Measurements from ENCODE around the gene PKM.

Gene PKM

DNA sequence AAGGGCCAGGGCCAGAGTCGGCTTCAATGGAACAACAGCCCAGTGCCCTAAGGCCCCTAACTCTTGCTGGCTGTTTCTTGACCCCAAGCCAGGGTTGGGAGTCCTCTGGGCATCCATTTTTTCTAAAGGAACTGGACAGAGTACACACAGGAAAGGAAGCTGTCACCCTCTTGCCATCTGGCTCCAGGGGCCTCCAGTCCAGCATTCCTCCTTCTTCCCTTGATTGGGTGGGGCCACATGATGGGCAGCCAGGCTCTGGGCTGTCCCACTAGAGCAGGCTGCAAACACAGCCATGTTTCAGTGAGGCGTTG lies 31.8 kb downstream of the PKM start:
- H3K4me1 ChIP-seq (ENCODE audit: control extremely low read depth in 1 of 4, control insufficient read depth in 4 of 4, insufficient read depth in 4 of 4, low read length in 3 of 4): peaks cover 5 to 17% (median 7%) of the 10 kb centered on the region in 4 experiments
- 100% methylated on average over 2 of the region's 2 CpGs for WGBS (ENCODE audit: insufficient coverage)
- H3K9me3 ChIP-seq (ENCODE audit: control extremely low read depth in 1 of 5, control insufficient read depth in 4 of 5, insufficient read depth in 2 of 5, low read depth in 1 of 5, low read length in 4 of 5): no peaks in the 10 kb centered on the region
- POLR2A ChIA-PET: no interaction called here
- CTCF ChIA-PET: interaction anchor here (0.8 to 8.7 kb wide), 15 partner anchors 9 to 364 kb away, joined by 3 to 82 read pairs (median 6); partner anchors contain the start of gene HEXA
- H3K4me3 ChIP-seq (ENCODE audit: control insufficient read depth in 1 of 7, extremely low read depth in 1 of 7, insufficient read depth in 4 of 7, low read depth in 2 of 7, low read length in 6 of 7): no peak overlapping the region
- H3K36me3 ChIP-seq (ENCODE audit: control insufficient read depth in 4 of 4, insufficient read depth in 4 of 4, low read length in 3 of 4): peaks cover 17 to 62% (median 38%) of the 10 kb centered on the region in 4 experiments
- no peak overlapping the region for H3K27ac ChIP-seq (ENCODE audit: insufficient read depth in 1 of 2, low read depth in 1 of 2, low read length in 2 of 2, poor library complexity in 1 of 2, severe bottlenecking in 2 of 2)
- no peak for DNase-seq
- H3K27me3 ChIP-seq (replicated peaks in 2 of 5; ENCODE audit: control insufficient read depth in 4 of 5, insufficient read depth in 5 of 5, low read length in 4 of 5): peaks cover 0 to 26% (median 11%) of the 10 kb centered on the region in 5 experiments

DNA sequence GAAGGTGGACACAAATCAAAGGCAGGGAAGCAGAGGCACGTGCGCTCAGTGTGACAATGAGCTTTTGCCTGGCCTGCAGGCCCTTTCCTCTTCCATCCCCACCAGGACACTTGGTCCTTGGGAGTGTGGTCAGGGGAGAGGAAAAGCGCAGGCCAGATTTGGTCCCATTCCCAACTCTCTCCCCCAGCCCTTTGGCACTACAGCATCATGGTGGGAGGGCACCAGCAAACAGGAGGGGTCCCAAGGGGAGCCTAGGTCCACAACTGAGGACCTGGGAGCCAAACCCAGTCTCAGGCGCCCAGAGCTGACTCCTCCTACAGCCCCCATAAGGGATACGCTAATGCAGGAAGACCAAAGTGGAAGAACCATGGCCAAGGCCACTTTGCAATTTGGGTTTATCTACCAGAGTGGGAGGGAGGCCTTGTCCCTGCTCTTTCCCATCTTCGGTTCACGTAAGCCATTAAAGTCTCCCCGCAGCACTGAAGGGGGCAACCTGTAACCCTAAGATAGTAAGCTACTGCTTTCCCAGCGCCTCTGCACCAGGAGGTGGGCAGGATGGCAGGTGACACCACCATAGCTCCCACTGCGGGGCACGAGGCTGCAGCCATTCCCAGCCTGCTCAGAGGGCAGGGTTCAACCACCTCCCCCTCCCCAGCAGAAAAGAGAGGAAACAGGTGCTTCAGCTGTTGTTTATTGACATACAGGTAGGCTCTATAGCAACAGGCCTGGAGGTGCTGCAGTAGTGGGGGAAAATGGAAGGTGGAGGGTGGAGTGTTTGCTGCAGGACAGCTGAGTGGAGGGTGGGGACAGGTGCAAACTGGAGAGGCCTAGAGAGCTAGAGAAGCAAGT lies 32.4 kb downstream of the PKM start:
- H3K9me3 ChIP-seq (ENCODE audit: control extremely low read depth in 1 of 5, control insufficient read depth in 4 of 5, insufficient read depth in 2 of 5, low read depth in 1 of 5, low read length in 4 of 5): no peaks in the 10 kb centered on the region
- H3K36me3 ChIP-seq (ENCODE audit: control insufficient read depth in 4 of 4, insufficient read depth in 4 of 4, low read length in 3 of 4): peaks cover 12 to 57% (median 35%) of the 10 kb centered on the region in 4 experiments
- no peak overlapping the region for H3K4me3 ChIP-seq (ENCODE audit: control insufficient read depth in 1 of 7, extremely low read depth in 1 of 7, insufficient read depth in 4 of 7, low read depth in 2 of 7, low read length in 6 of 7)
- WGBS (ENCODE audit: insufficient coverage): 84% methylated on average over 8 of the region's 11 CpGs
- POLR2A ChIA-PET: no interaction called here
- DNase-seq: no peak
- no peak overlapping the region for H3K27ac ChIP-seq (ENCODE audit: insufficient read depth in 1 of 2, low read depth in 1 of 2, low read length in 2 of 2, poor library complexity in 1 of 2, severe bottlenecking in 2 of 2)
- peaks cover 0 to 26% (median 11%) of the 10 kb centered on the region in 5 experiments for H3K27me3 ChIP-seq (replicated peaks in 2 of 5; ENCODE audit: control insufficient read depth in 4 of 5, insufficient read depth in 5 of 5, low read length in 4 of 5)
- CTCF ChIA-PET: interaction anchor here (0.8 to 8.7 kb wide), 13 partner anchors 12 to 364 kb away, joined by 3 to 82 read pairs (median 5); partner anchors contain the start of gene HEXA
- peaks cover 5 to 17% (median 7%) of the 10 kb centered on the region in 4 experiments for H3K4me1 ChIP-seq (ENCODE audit: control extremely low read depth in 1 of 4, control insufficient read depth in 4 of 4, insufficient read depth in 4 of 4, low read length in 3 of 4)

DNA sequence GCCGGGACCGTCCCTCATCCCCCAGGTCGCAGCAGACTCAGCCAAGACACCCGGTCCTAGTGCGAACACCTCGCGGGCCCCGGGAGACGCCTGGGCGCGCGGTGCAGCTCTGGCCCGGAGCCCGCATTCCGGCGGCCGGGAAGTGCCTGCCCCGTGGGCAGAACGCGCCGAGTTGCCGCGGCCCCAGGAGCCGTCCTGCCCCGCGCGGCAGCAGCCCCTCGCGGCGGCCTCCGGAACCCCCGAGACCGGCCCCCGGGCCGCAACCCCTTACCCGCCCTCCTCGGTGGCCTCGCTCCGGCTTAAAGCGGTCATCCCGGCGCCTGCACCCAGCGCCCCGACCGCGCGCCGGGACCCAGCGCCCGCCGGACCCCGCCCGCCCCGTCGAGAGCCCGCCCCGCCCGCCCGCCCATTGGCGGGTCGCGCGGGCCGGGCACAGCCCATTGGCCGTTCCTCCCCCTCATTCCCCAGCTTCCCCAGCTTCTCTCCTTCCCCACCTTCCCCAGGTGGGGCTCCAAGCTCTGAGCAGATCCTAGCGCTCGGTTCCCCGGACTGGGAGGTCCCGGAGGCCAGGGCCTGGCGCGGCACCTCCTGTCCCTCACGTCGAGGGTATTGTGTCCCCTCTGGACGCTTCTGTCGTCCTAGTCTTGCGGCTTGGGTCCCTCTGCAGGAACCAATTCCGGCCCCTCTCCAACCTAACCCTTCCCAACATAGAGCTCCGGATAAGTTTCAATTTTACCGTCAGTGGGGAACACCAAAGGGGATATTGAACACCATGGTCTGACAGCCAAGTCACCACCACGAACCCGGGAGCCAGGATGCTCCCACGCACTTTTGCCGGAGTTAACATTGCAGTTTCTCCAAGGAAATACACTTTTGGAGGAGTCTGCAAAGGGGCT lies 33.3 kb downstream of the PKM start, which contains the start of gene GRAMD2A:
Gene GRAMD2A (minus strand): TSS at position 328 of the 896 bp plus-strand sequence.
- 18% methylated on average over 43 of the region's 83 CpGs for WGBS (ENCODE audit: insufficient coverage)
- ChIA-PET POLR2A (no interaction called here), CTCF (interaction anchor here (1.0 to 8.7 kb wide), 8 partner anchors 13 to 90 kb away, joined by 3 to 82 read pairs (median 4); no protein-coding TSS in a partner anchor)
- Histone ChIP-seq H3K4me3 (ENCODE audit: control insufficient read depth in 1 of 7, extremely low read depth in 1 of 7, insufficient read depth in 4 of 7, low read depth in 2 of 7, low read length in 6 of 7) (peak within 1 kb of the TSS in 4 of 7 experiments; percentile 23 to 62 (median 56)), H3K27ac (ENCODE audit: insufficient read depth in 1 of 2, low read depth in 1 of 2, low read length in 2 of 2, poor library complexity in 1 of 2, severe bottlenecking in 2 of 2) (no peak within 1 kb of the TSS), H3K36me3 (ENCODE audit: control insufficient read depth in 4 of 4, insufficient read depth in 4 of 4, low read length in 3 of 4) (peaks cover 11 to 48% (median 28%) of the 10 kb centered on the region in 4 experiments), H3K9me3 (ENCODE audit: control extremely low read depth in 1 of 5, control insufficient read depth in 4 of 5, insufficient read depth in 2 of 5, low read depth in 1 of 5, low read length in 4 of 5) (no peaks in the 10 kb centered on the region), H3K27me3 (replicated peaks in 2 of 5; ENCODE audit: control insufficient read depth in 4 of 5, insufficient read depth in 5 of 5, low read length in 4 of 5) (peaks cover 0 to 26% (median 11%) of the 10 kb centered on the region in 5 experiments), H3K4me1 (ENCODE audit: control extremely low read depth in 1 of 4, control insufficient read depth in 4 of 4, insufficient read depth in 4 of 4, low read length in 3 of 4) (peaks cover 5 to 17% (median 7%) of the 10 kb centered on the region in 4 experiments)
- DNase-seq: peak in 2 of 3 donors; percentile 11 to 19

DNA sequence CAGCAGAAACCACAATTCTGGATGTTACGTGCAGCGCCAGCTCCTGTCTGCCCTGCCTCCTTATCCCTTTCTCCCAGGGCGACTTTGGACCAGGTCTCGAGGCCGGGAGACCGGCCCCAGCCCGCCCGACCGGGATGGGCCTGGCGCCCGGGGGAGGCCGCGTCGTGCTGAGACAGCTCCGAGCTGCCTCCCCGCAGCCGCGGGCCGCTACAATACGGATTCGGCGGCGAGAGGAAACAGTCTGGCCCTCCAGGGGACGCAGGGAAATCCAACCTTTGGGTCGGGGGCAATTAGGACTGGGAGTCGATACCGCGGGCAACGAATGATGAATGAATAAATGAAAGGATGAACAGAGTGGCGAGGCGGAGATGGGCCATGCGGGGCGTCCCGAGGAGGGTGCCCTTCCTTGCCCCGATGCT lies 33.9 kb downstream of the PKM start:
- H3K27ac ChIP-seq (ENCODE audit: insufficient read depth in 1 of 2, low read depth in 1 of 2, low read length in 2 of 2, poor library complexity in 1 of 2, severe bottlenecking in 2 of 2): no peak overlapping the region
- POLR2A ChIA-PET: interaction anchor here (0.6 kb wide), 1 partner anchor 75 kb away, joined by 3 read pairs; the partner anchor contains the start of gene PARP6

DNA sequence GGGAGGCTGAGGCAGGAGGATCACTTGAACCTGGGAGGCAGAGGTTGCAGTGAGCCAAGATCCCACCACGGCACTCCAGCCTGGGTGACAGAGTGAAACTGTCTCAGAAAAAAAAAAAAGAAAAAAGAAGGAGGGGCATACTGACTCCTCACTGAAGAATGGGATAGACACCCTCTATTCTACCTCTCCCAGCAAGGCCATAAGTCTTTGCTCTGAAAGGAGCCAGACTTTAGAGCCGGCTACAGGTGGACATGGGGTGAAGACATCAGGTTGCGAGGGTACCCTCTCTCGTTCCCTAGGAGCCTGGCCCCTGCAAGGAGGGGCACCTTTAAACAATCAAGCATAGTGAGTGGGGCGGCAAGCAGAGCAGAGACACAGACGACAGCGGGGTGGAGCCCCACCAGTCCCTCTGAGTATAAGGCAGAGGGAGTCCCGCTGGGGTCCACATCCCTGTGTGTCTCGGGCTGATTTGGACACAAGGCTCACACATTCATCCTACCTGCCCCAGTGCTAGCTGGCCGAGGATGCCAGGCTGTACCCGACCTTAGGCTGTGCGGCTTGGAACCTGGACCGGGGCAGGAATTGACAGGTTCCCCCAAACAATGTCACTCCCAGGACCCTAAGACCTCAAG lies 34.5 kb downstream of the PKM start:
- Histone ChIP-seq H3K9me3 (ENCODE audit: control extremely low read depth in 1 of 5, control insufficient read depth in 4 of 5, insufficient read depth in 2 of 5, low read depth in 1 of 5, low read length in 4 of 5) (no peaks in the 10 kb centered on the region), H3K4me1 (ENCODE audit: control extremely low read depth in 1 of 4, control insufficient read depth in 4 of 4, insufficient read depth in 4 of 4, low read length in 3 of 4) (peaks cover 5 to 17% (median 7%) of the 10 kb centered on the region in 4 experiments), H3K36me3 (ENCODE audit: control insufficient read depth in 4 of 4, insufficient read depth in 4 of 4, low read length in 3 of 4) (peaks cover 4 to 36% (median 18%) of the 10 kb centered on the region in 4 experiments), H3K4me3 (ENCODE audit: control insufficient read depth in 1 of 7, extremely low read depth in 1 of 7, insufficient read depth in 4 of 7, low read depth in 2 of 7, low read length in 6 of 7) (no peak overlapping the region), H3K27ac (ENCODE audit: insufficient read depth in 1 of 2, low read depth in 1 of 2, low read length in 2 of 2, poor library complexity in 1 of 2, severe bottlenecking in 2 of 2) (no peak overlapping the region), H3K27me3 (replicated peaks in 2 of 5; ENCODE audit: control insufficient read depth in 4 of 5, insufficient read depth in 5 of 5, low read length in 4 of 5) (peaks cover 0 to 26% (median 11%) of the 10 kb centered on the region in 5 experiments)
- ChIA-PET CTCF (interaction anchor here (1.1 to 8.7 kb wide), 4 partner anchors 40 to 91 kb away, joined by 3 to 82 read pairs (median 3); no protein-coding TSS in a partner anchor), POLR2A (interaction anchor here (0.6 to 0.7 kb wide), 2 partner anchors 76 to 139 kb away, joined by 3 read pairs; partner anchors contain the start of gene PARP6)
- no peak for DNase-seq
- 95% methylated on average over 11 of the region's 13 CpGs for WGBS (ENCODE audit: insufficient coverage)

More for the DNA sequence above, 33.9 kb downstream of the PKM start:
- peaks cover 5 to 17% (median 7%) of the 10 kb centered on the region in 4 experiments for H3K4me1 ChIP-seq (ENCODE audit: control extremely low read depth in 1 of 4, control insufficient read depth in 4 of 4, insufficient read depth in 4 of 4, low read length in 3 of 4)
- WGBS (ENCODE audit: insufficient coverage): 28% methylated on average over 27 of the region's 35 CpGs
- no peak for DNase-seq
- H3K4me3 ChIP-seq (ENCODE audit: control insufficient read depth in 1 of 7, extremely low read depth in 1 of 7, insufficient read depth in 4 of 7, low read depth in 2 of 7, low read length in 6 of 7): peak overlapping the region in 4 of 7 experiments; percentile 23 to 62 (median 56)
- CTCF ChIA-PET: interaction anchor here (1.4 to 8.7 kb wide), 2 partner anchors 40 to 91 kb away, joined by 3 to 82 read pairs; no protein-coding TSS in a partner anchor
- peaks cover 0 to 26% (median 11%) of the 10 kb centered on the region in 5 experiments for H3K27me3 ChIP-seq (replicated peaks in 2 of 5; ENCODE audit: control insufficient read depth in 4 of 5, insufficient read depth in 5 of 5, low read length in 4 of 5)
- no peaks in the 10 kb centered on the region for H3K9me3 ChIP-seq (ENCODE audit: control extremely low read depth in 1 of 5, control insufficient read depth in 4 of 5, insufficient read depth in 2 of 5, low read depth in 1 of 5, low read length in 4 of 5)
- H3K36me3 ChIP-seq (ENCODE audit: control insufficient read depth in 4 of 4, insufficient read depth in 4 of 4, low read length in 3 of 4): peaks cover 5 to 41% (median 22%) of the 10 kb centered on the region in 4 experiments

DNA sequence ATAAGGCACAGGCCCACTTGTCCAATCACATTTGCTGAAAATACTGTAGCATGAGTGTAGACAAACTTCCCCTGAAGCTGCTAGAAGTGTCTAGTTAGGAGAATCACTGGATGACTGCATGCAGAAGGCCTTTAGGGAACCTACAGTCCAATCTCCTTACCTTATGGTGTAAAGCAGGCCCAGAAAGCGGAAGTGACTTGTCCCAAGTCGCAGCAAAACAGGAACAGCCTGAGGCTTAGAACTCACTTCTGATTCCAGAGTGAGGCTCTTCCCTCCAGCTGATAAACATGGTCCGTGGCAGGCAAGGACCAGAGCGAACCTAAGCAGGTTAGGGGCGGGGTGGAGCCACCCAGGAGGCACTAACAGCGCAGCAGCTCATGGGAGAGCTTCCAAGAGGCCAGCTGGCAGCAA lies 35.9 kb downstream of the PKM start:
- POLR2A ChIA-PET: no interaction called here
- 31% methylated on average over 6 of the region's 6 CpGs for WGBS (ENCODE audit: insufficient coverage)
- Histone ChIP-seq H3K27ac (ENCODE audit: insufficient read depth in 1 of 2, low read depth in 1 of 2, low read length in 2 of 2, poor library complexity in 1 of 2, severe bottlenecking in 2 of 2) (no peak overlapping the region), H3K36me3 (ENCODE audit: control insufficient read depth in 4 of 4, insufficient read depth in 4 of 4, low read length in 3 of 4) (peaks cover 0 to 22% (median 9%) of the 10 kb centered on the region in 4 experiments), H3K4me3 (ENCODE audit: control insufficient read depth in 1 of 7, extremely low read depth in 1 of 7, insufficient read depth in 4 of 7, low read depth in 2 of 7, low read length in 6 of 7) (no peak overlapping the region), H3K4me1 (ENCODE audit: control extremely low read depth in 1 of 4, control insufficient read depth in 4 of 4, insufficient read depth in 4 of 4, low read length in 3 of 4) (peaks cover 5 to 17% (median 7%) of the 10 kb centered on the region in 4 experiments), H3K9me3 (ENCODE audit: control extremely low read depth in 1 of 5, control insufficient read depth in 4 of 5, insufficient read depth in 2 of 5, low read depth in 1 of 5, low read length in 4 of 5) (no peaks in the 10 kb centered on the region), H3K27me3 (replicated peaks in 2 of 5; ENCODE audit: control insufficient read depth in 4 of 5, insufficient read depth in 5 of 5, low read length in 4 of 5) (peaks cover 0 to 26% (median 11%) of the 10 kb centered on the region in 5 experiments)
- CTCF ChIA-PET: interaction anchor here (1.3 to 8.7 kb wide), 5 partner anchors 9 to 93 kb away, joined by 3 to 82 read pairs (median 4); no protein-coding TSS in a partner anchor
- peak; percentile 61 to 88 (median 86) for DNase-seq
